Esophagus (tissue), 2 donors: Measurements from ENCODE around the gene XDH. TPM values are rescaled to one million over a fixed set of nuclear protein-coding genes. Genes with fewer than 3 reads are reported as not detected.

Source experiments
- H3K27ac ChIP-seq, 2 donors: one replicate each; pipeline ENCODE4 v1.5.1; 2013; ENCODE audit warnings: low read depth in 2 of 2, mild to moderate bottlenecking in 2 of 2, inconsistent platforms in 1 of 2, low read length in 1 of 2, moderate library complexity in 1 of 2
- H3K27me3 ChIP-seq, 2 donors: one replicate each; pipeline ENCODE4 v1.6.1; 2013; ENCODE audit warnings: low read length in 2 of 2, control low read depth in 1 of 2, mild to moderate bottlenecking in 1 of 2; ENCODE audit not compliant: insufficient read depth in 2 of 2, control insufficient read depth in 1 of 2
- H3K36me3 ChIP-seq, 2 donors: one replicate each; pipeline ENCODE4 v1.6.1; 2013; ENCODE audit warnings: low read length in 1 of 2; ENCODE audit not compliant: control insufficient read depth in 2 of 2, insufficient read depth in 2 of 2
- H3K4me1 ChIP-seq, 2 donors: one replicate each; pipeline ENCODE4 v1.6.1; 2013; ENCODE audit warnings: low read length in 1 of 2; ENCODE audit not compliant: control insufficient read depth in 2 of 2, insufficient read depth in 2 of 2
- H3K4me3 ChIP-seq, 2 donors: one replicate each; pipeline ENCODE4 v1.5.1; 2013; ENCODE audit warnings: low read length in 2 of 2, mild to moderate bottlenecking in 2 of 2, low read depth in 1 of 2, moderate library complexity in 1 of 2
- H3K9me3 ChIP-seq, 2 donors: one replicate each; pipeline ENCODE4 v1.6.1; 2013; ENCODE audit warnings: mild to moderate bottlenecking in 2 of 2, low read depth in 1 of 2, low read length in 1 of 2, moderate library complexity in 1 of 2; ENCODE audit not compliant: control insufficient read depth in 2 of 2, insufficient read depth in 1 of 2
- WGBS, 2 donors: extraction: QIAGEN DNeasy Blood & Tissue Kit; methylation state at CpG; one replicate each; pipeline ENCODE4 v1.1.7; 2013; 5-methylcytosine and 5-hydroxymethylcytosine counted together
- polyA plus RNA-seq, 2 donors: library from polyadenylated mRNA; stranded (reverse); fragments of 200-250 nt; gene quantifications; one replicate each; pipeline ENCODE4 v1.2.3, GENCODE V29; 2013
- donor health status: healthy with polysubstance abuse.
- donor health status: Bipolar disorder and iron deficiency.

The XDH gene
- 1 to 10 TPM; 4.0 to 4.7 TPM for polyA plus RNA-seq

DNA sequence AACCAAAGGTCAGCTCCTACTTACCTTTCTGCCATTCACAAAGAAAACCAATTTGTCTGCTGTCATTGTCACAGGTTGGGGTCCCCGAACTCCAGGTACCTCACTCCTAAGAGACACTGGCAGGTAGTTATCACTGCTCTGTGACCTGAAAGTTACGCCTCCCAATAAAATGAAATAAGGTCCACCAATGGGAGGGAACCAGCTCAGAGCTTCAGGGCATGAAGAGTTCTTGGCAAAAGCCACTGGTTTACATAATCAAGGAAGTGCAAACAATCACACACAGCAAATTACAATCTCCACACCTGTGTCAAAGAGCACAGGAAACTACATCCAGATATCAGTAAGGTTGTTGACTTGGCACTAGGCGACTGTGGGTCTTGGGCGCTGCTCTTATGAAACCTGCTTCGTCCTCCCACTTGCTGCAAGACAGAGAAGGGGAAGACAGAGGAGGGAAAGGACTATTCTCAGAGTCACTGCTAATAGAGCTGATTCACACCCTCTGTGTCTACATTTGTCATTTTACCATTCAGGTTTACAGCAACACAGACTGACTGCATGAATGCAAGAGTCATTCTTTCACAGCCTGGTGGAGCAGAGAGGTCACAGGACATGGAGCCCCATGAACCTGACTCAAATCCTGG, at the start of gene XDH:
Gene XDH (minus strand): TSS at position 142 of the 641 bp plus-strand sequence. CDS start 76 bp downstream, at position 66.
- Histone ChIP-seq H3K4me3 (peak within 1 kb of the TSS in 1 of 2 donors; percentile 24), H3K4me1 (peaks cover 0 to 2% of the 10 kb centered on the region in 2 donors), H3K27ac (peak within 1 kb of the TSS; percentile 69 to 89), H3K9me3 (peaks cover 0 to under 1% of the 10 kb centered on the region in 2 donors), H3K36me3 (no peaks in the 10 kb centered on the region), H3K27me3 (no peaks in the 10 kb centered on the region)
- WGBS, 2 donors, result 41 to 46% methylated on average over 5 of the region's 5 CpGs

DNA sequence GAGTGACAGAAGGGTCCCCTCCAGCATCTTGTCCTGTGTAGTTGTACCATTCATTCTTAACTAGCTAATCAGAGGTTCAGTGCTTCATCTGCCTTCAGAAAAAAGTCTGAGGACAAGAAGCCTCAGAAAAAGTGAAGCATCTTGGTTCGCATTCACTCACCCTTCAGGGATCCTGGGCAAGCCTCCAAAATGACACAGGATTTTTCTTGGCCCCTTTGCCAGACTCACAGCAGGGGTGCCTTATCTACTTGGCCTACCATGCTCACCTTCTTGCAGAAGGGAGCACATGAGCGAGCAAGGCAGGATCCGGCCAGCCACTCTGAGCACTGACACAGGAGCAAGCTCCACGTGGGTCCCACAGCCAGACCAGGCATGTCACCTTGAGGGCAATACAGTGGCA, 43.1 kb upstream of the XDH start:
- WGBS, 2 donors, result 71 to 77% methylated on average over 4 of the region's 4 CpGs
- Histone ChIP-seq H3K27me3 (no peaks in the 10 kb centered on the region), H3K4me1 (no peaks in the 10 kb centered on the region), H3K4me3 (no peak overlapping the region), H3K36me3 (no peaks in the 10 kb centered on the region), H3K27ac (no peak overlapping the region), H3K9me3 (no peaks in the 10 kb centered on the region)

GRCh38 chr2:31446848-31447247, 32.3 kb upstream of the XDH start:
- 75 to 77% methylated on average over 3 of the region's 3 CpGs for WGBS, 2 donors
- H3K4me3 ChIP-seq, result no peak overlapping the region

DNA sequence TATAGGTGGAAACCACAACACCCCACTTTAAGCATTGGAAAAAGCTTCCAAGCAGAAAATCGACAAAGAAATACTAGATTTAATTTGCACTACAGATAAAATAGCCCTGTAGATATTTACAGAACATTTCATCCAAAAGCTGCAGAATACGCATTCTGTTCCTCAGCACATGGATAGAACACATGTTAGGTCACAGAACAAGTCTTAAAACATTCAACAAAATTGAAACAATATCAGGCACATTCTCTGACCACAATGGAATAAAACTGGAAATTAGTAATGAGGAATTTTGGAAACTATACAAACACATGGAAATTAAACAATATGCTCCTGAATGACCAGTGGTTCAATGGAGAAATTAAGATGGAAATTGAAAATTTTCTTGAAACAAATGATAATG, 27.8 kb upstream of the XDH start:
- H3K27ac ChIP-seq, result no peak overlapping the region
- no peaks in the 10 kb centered on the region for H3K36me3 ChIP-seq
- no peak overlapping the region for H3K4me3 ChIP-seq
- H3K4me1 ChIP-seq, result no peaks in the 10 kb centered on the region
- H3K27me3 ChIP-seq, result no peaks in the 10 kb centered on the region
- H3K9me3 ChIP-seq, result no peaks in the 10 kb centered on the region
- WGBS, 2 donors, result 69 to 72% methylated on average over 2 of the region's 2 CpGs

More at GRCh38 chr2:31446848-31447247, 32.3 kb upstream of the XDH start:
- no peak overlapping the region for H3K27ac ChIP-seq
- no peaks in the 10 kb centered on the region for H3K27me3 ChIP-seq
- H3K36me3 ChIP-seq, result no peaks in the 10 kb centered on the region
- no peaks in the 10 kb centered on the region for H3K4me1 ChIP-seq
- H3K9me3 ChIP-seq, result peaks cover 0 to 7% of the 10 kb centered on the region in 2 donors

GRCh38 chr2:31440764-31441163, 26.2 kb upstream of the XDH start:
- 20 to 36% methylated on average over 2 of the region's 2 CpGs for WGBS, 2 donors
- Histone ChIP-seq H3K9me3 (no peaks in the 10 kb centered on the region), H3K27ac (no peak overlapping the region), H3K4me3 (no peak overlapping the region), H3K36me3 (no peaks in the 10 kb centered on the region), H3K27me3 (no peaks in the 10 kb centered on the region), H3K4me1 (no peaks in the 10 kb centered on the region)

- Histone ChIP-seq H3K4me3 (no peak overlapping the region), H3K9me3 (peaks cover 0 to 2% of the 10 kb centered on the region in 2 donors), H3K4me1 (peaks cover 0 to 6% of the 10 kb centered on the region in 2 donors), H3K36me3 (no peaks in the 10 kb centered on the region), H3K27me3 (no peaks in the 10 kb centered on the region), H3K27ac (no peak overlapping the region)
- 42 to 55% methylated on average over 3 of the region's 3 CpGs for WGBS, 2 donors
These were observed 20.4 kb upstream of the XDH start for GRCh38 chr2:31434911-31435310.

DNA sequence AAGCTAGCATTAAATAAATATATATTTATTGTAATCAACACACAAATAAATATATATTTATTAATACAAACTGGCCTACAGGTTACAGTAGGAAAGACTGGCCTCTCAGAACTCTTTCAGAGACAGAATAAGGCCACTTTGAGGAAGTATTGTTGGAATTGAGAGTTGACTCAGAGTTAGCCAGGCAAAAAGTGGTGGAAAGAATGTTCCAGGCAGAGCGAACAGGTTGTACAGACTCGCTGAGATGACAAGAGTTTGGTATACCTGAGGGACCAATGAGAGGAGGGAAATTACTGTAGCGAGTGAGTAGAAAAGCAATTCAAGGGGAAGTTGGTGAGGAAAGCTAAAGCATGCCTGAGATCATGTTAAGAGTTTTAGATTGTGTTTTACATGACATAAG, 19.0 kb upstream of the XDH start:
- Histone ChIP-seq H3K27me3 (no peaks in the 10 kb centered on the region), H3K27ac (no peak overlapping the region), H3K36me3 (no peaks in the 10 kb centered on the region), H3K9me3 (peaks cover 0 to 2% of the 10 kb centered on the region in 2 donors), H3K4me3 (no peak overlapping the region), H3K4me1 (peaks cover 0 to 6% of the 10 kb centered on the region in 2 donors)
- 82 to 86% methylated on average over 3 of the region's 3 CpGs for WGBS, 2 donors

- H3K4me1 ChIP-seq, result peaks cover 4 to 6% of the 10 kb centered on the region in 2 donors
- H3K27me3 ChIP-seq, result no peaks in the 10 kb centered on the region
- H3K4me3 ChIP-seq, result no peak overlapping the region
- H3K9me3 ChIP-seq, result peaks cover 0 to 2% of the 10 kb centered on the region in 2 donors
- H3K36me3 ChIP-seq, result no peaks in the 10 kb centered on the region
- 79 to 80% methylated on average over 9 of the region's 9 CpGs for WGBS, 2 donors
- H3K27ac ChIP-seq, result peak overlapping the region; percentile 55 to 79
These were observed 16.1 kb upstream of the XDH start for GRCh38 chr2:31430439-31431165.

- Histone ChIP-seq H3K9me3 (peaks cover 0 to 2% of the 10 kb centered on the region in 2 donors), H3K27me3 (no peaks in the 10 kb centered on the region), H3K4me3 (no peak overlapping the region), H3K4me1 (peaks cover 4 to 6% of the 10 kb centered on the region in 2 donors), H3K36me3 (no peaks in the 10 kb centered on the region), H3K27ac (peak overlapping the region; percentile 55 to 79)
- 46 to 51% methylated on average over 5 of the region's 5 CpGs for WGBS, 2 donors
These were observed 15.4 kb upstream of the XDH start for GRCh38 chr2:31429759-31430438.
